OCI-LY1 (cell line): Measurements from ENCODE around the gene TENT4A.

ENCODE experiments used
- EZH2 ChIP-seq: fragments of 200-600 bp; sonication (generic), shearing (Covaris generic); IDR thresholded peaks from 2 replicates; pipeline ENCODE4 v1.8.0; 2017; ENCODE audit warnings: borderline replicate concordance, mixed run types, mild to moderate bottlenecking, antibody characterized with exemption, low read length, moderate library complexity, mixed read lengths
- TF ChIP-seq, protein P1 (sequence below): fragments of 200-600 bp; sonication (generic), shearing (Covaris generic); IDR thresholded peaks from 2 replicates; pipeline ENCODE4 v1.5.1; 2017; ENCODE audit warnings: mild to moderate bottlenecking, antibody characterized with exemption, low read length, moderate library complexity, mixed read lengths

DNA sequence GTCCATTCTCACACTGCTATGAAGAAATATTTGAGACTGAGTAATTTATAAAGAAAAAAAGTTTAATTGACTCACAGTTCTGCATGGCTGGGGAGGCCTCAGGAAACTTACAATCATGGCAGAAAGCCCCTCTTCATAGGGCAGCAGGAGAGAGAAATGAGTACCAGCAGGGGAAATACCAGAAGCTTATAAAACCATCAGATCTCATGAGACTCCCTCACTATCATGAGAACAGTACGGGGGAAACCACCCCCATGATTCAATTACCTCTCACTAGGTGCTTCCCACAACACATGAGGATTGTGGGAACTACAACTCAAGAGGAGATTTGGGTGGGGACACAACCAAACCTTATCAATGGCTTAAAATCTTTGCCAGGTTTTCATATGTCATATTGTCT is 20.3 kb upstream of the TENT4A start:
- TF ChIP-seq, protein P1, sequence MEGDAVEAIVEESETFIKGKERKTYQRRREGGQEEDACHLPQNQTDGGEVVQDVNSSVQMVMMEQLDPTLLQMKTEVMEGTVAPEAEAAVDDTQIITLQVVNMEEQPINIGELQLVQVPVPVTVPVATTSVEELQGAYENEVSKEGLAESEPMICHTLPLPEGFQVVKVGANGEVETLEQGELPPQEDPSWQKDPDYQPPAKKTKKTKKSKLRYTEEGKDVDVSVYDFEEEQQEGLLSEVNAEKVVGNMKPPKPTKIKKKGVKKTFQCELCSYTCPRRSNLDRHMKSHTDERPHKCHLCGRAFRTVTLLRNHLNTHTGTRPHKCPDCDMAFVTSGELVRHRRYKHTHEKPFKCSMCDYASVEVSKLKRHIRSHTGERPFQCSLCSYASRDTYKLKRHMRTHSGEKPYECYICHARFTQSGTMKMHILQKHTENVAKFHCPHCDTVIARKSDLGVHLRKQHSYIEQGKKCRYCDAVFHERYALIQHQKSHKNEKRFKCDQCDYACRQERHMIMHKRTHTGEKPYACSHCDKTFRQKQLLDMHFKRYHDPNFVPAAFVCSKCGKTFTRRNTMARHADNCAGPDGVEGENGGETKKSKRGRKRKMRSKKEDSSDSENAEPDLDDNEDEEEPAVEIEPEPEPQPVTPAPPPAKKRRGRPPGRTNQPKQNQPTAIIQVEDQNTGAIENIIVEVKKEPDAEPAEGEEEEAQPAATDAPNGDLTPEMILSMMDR = no peak
- no peak for TF ChIP-seq EZH2
